Breast epithelium (tissue), 4 donors: ENCODE measurements around the gene YIPF1. TPM values are rescaled to one million over a fixed set of nuclear protein-coding genes. Genes with fewer than 3 reads are reported as not detected.

Source experiments
- DNase-seq, 2 donors: peaks; one replicate each; pipeline ENCODE4 v3.0.0-alpha.2; 2019; ENCODE audit warnings: low spot score in 2 of 2
- H3K27ac ChIP-seq, 2 donors: fragments of 200-600 bp; sonication (generic) in 1 of 2; one replicate each; pipeline ENCODE4 v1.5.1; 2016 to 2019; ENCODE audit warnings: mild to moderate bottlenecking in 1 of 2
- H3K27me3 ChIP-seq, 2 donors: fragments of 200-600 bp; sonication (generic) in 1 of 2; one replicate each; pipeline versions ENCODE4 v1.5.1 to v1.6.0; 2017 to 2019; ENCODE audit warnings: control low read depth in 1 of 2, mild to moderate bottlenecking in 1 of 2
- H3K36me3 ChIP-seq: fragments of 200-600 bp; one replicate; pipeline ENCODE4 v1.5.1; 2019
- H3K4me1 ChIP-seq, 2 donors: fragments of 200-600 bp; sonication (generic); one replicate each; pipeline ENCODE4 v1.5.1; 2016 to 2019; ENCODE audit warnings: control low read depth in 1 of 2
- H3K4me3 ChIP-seq, 3 donors: fragments of 200-600 bp; sonication (generic); 1 replicate in 2 of 3; 2 replicates in 1 of 3; pipeline ENCODE4 v1.5.1; 2016 to 2019; ENCODE audit warnings: mild to moderate bottlenecking in 3 of 3, moderate library complexity in 2 of 3
- H3K9me3 ChIP-seq, 2 donors: fragments of 200-600 bp; sonication (generic) in 1 of 2; one replicate each; pipeline ENCODE4 v1.5.1; 2016 to 2019; ENCODE audit warnings: control low read depth in 1 of 2
- POLR2A ChIP-seq: fragments of 450-650 bp; IDR thresholded peaks from one replicate; pipeline ENCODE4 v1.6.1; 2016; ENCODE audit warnings: antibody characterized with exemption, mild to moderate bottlenecking, moderate library complexity
- POLR2AphosphoS5 ChIP-seq, 3 donors: sonication (generic); formaldehyde crosslinking; IDR thresholded peaks; one replicate each; pipeline ENCODE4 v1.6.1; 2017; ENCODE audit warnings: antibody characterized with exemption in 3 of 3
- intact Hi-C: fragments of 100-400 bp; cut with DNase I; formaldehyde crosslinking; loops from one replicate; pipeline ENCODE4 v1.15.1; 2023; ENCODE audit warnings: low total_unique reads
- total RNA-seq, 3 donors: library from RNA; depleted of rRNA; stranded (reverse); fragments of >200 nt; gene quantifications; one replicate each; pipeline ENCODE4 v1.1.0, GENCODE V29; 2016
- TF ChIP-seq, protein P1 (sequence below), 3 donors: fragments of 450-650 bp; IDR thresholded peaks; one replicate each; pipeline ENCODE4 v1.5.1; 2016 to 2017; ENCODE audit warnings: antibody characterized with exemption in 3 of 3, mild to moderate bottlenecking in 3 of 3, moderate library complexity in 3 of 3

YIPF1 gene
- total RNA-seq, 3 donors from 2014 or later: 21.3 to 43.6 (median 40.7) TPM

DNA sequence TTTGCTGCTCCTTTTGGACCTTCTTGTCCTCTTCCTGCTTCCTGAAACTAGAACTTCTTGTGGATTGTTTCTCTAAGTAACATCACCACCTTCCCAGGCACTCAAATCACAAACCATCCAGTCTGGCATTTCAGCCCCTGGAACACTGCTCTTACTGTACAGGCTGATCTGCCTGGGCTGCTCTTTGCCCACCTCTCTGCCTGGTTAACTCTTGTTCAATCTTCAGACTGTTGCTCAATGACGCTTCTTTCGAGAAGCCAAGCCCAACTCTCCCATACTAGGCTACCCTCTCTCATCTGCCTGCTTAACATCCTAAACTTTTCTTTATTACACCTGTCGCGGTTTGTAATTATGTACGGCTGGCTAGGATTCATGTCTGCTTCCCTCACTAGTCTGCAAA is 5.0 kb upstream of the YIPF1 start:
- DNase-seq: no peak
- Histone ChIP-seq H3K9me3 (no peaks in the 10 kb centered on the region), H3K4me1 (peaks cover 0 to 11% of the 10 kb centered on the region in 2 donors), H3K4me3 (no peak overlapping the region), H3K36me3 (no peaks in the 10 kb centered on the region), H3K27ac (peak overlapping the region in 1 of 2 donors; percentile 58), H3K27me3 (no peaks in the 10 kb centered on the region)
- TF ChIP-seq POLR2AphosphoS5 (IDR thresholded peaks at IDR 0.05): no peak
- TF ChIP-seq, protein P1, sequence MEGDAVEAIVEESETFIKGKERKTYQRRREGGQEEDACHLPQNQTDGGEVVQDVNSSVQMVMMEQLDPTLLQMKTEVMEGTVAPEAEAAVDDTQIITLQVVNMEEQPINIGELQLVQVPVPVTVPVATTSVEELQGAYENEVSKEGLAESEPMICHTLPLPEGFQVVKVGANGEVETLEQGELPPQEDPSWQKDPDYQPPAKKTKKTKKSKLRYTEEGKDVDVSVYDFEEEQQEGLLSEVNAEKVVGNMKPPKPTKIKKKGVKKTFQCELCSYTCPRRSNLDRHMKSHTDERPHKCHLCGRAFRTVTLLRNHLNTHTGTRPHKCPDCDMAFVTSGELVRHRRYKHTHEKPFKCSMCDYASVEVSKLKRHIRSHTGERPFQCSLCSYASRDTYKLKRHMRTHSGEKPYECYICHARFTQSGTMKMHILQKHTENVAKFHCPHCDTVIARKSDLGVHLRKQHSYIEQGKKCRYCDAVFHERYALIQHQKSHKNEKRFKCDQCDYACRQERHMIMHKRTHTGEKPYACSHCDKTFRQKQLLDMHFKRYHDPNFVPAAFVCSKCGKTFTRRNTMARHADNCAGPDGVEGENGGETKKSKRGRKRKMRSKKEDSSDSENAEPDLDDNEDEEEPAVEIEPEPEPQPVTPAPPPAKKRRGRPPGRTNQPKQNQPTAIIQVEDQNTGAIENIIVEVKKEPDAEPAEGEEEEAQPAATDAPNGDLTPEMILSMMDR (IDR thresholded peaks at IDR 0.05): no peak
- no peak for TF ChIP-seq POLR2A
- intact Hi-C loops: no loop called here

DNA sequence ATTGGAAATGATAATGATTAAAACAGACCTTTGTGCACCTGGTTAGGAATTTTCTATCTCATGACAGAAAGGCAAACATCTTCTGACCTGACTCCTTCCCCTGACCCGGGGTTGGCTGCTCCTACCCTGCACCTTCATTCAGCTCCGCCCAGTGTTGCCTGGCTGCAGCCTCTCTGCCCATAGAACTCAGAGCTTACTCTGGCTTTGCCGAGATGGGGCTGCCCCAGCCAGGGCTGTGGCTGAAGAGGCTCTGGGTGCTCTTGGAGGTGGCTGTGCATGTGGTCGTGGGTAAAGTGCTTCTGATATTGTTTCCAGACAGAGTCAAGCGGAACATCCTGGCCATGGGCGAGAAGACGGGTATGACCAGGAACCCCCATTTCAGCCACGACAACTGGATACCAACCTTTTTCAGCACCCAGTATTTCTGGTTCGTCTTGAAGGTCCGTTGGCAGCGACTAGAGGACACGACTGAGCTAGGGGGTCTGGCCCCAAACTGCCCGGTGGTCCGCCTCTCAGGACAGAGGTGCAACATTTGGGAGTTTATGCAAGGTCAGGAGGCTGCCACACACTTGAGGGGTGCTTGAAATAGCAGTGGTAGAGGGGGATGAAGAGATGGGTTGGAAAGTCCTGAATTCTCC is 4.5 kb upstream of the YIPF1 start, which contains the start of gene DIO1:
DIO1 (plus strand) TSS at position 189 of the 638 bp plus-strand sequence; CDS start at position 213, 24 bp downstream.
- Histone ChIP-seq H3K4me1 (peaks cover 0 to 11% of the 10 kb centered on the region in 2 donors), H3K27me3 (no peaks in the 10 kb centered on the region), H3K4me3 (no peak within 1 kb of the TSS), H3K9me3 (no peaks in the 10 kb centered on the region), H3K27ac (peak within 1 kb of the TSS in 1 of 2 donors; percentile 58), H3K36me3 (no peaks in the 10 kb centered on the region)
- intact Hi-C loops: no loop called here
- TF ChIP-seq POLR2AphosphoS5 (IDR thresholded peaks at IDR 0.05) (no peak), POLR2A (no peak)
- TF ChIP-seq, protein P1 (IDR thresholded peaks at IDR 0.05): no peak
- no peak for DNase-seq

DNA sequence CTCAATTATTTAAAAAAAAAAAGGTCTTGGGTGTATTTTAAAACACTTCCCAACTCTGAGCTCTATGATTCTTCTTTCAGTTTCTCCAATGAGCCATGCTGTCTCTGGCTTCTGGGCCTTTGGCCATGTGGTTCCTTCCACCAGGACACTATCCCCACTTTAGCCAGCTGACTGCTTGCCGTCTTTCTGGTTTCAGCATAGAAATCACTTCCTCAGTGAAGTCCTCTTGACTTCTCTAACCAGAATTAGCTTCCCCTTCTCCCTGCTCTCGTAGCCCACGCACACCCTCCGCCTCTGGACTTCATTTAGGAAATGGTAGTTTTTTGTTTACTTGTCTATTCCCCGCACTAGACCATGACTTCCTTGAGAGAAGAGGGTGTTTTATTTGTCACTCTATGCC is 3.3 kb upstream of the YIPF1 start:
- H3K9me3 ChIP-seq: no peaks in the 10 kb centered on the region
- no peak overlapping the region for H3K4me3 ChIP-seq
- no peaks in the 10 kb centered on the region for H3K36me3 ChIP-seq
- H3K27ac ChIP-seq: peak overlapping the region in 1 of 2 donors; percentile 32
- H3K4me1 ChIP-seq: peaks cover 0 to 11% of the 10 kb centered on the region in 2 donors
- intact Hi-C loops: no loop called here
- no peaks in the 10 kb centered on the region for H3K27me3 ChIP-seq
- TF ChIP-seq POLR2AphosphoS5 (IDR thresholded peaks at IDR 0.05) (no peak), POLR2A (no peak)
- TF ChIP-seq, protein P1 (IDR thresholded peaks at IDR 0.05): no peak
- no peak for DNase-seq

DNA sequence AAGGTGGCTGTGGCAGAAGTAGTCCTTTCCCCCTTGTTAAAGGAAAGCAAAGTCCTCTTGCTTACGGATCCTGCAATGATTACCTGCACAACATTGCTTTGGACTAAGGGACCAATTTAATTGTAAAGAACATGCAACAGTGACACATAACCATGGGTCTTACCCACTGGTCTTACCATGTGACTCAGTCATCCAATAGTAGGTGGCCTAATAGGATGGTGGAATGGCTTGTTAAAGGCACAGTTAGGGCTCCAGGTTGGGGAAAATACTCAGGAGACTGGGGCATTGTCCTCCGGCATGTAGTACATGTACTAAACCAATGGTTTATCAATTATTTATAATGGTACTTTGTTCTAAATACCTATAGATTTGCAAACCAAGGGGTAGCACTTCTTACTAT is 2.1 kb upstream of the YIPF1 start:
- H3K27me3 ChIP-seq: no peaks in the 10 kb centered on the region
- intact Hi-C loops: no loop called here
- H3K9me3 ChIP-seq: no peaks in the 10 kb centered on the region
- peaks cover 0 to 9% of the 10 kb centered on the region in 2 donors for H3K4me1 ChIP-seq
- H3K27ac ChIP-seq: no peak overlapping the region
- TF ChIP-seq POLR2AphosphoS5 (IDR thresholded peaks at IDR 0.05) (no peak), POLR2A (no peak)
- TF ChIP-seq, protein P1 (IDR thresholded peaks at IDR 0.05): no peak
- H3K36me3 ChIP-seq: no peaks in the 10 kb centered on the region
- no peak overlapping the region for H3K4me3 ChIP-seq
- no peak for DNase-seq

DNA sequence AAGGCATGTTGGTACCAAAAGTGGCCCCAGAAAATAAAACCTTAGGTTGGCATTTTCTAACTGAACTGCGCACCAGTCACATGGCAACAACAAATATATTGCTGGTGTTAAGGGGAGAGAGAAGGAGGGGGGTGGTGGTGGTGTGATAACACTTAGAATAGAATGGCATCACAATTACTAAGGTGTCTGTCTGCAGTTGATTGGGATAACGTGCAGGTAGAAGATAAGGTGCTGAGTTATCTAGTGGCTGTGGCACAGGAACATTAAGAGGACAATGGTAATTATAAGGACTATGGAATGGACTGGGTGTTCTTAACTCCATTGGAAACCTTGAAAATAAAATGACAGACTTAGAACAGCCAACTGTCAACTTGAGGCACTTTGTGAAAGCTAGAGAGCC is 1.4 kb upstream of the YIPF1 start:
- TF ChIP-seq, protein P1 (IDR thresholded peaks at IDR 0.05): no peak
- TF ChIP-seq POLR2A: no peak
- no peak for TF ChIP-seq POLR2AphosphoS5 (IDR thresholded peaks at IDR 0.05)
- intact Hi-C loops: no loop called here
- Histone ChIP-seq H3K4me3 (no peak overlapping the region), H3K27ac (no peak overlapping the region), H3K9me3 (no peaks in the 10 kb centered on the region), H3K36me3 (no peaks in the 10 kb centered on the region), H3K4me1 (peaks cover 0 to 4% of the 10 kb centered on the region in 2 donors), H3K27me3 (no peaks in the 10 kb centered on the region)
- DNase-seq: no peak
